GM23338 (cell line): ENCODE measurements around the gene TYMS. TPM values are rescaled to one million over a fixed set of nuclear protein-coding genes. Genes with fewer than 3 reads are reported as not detected.

Source experiments
- ATAC-seq: fragments of 200-7000 bp; cut with Tn5 transposase; 3 replicates; pipeline ENCODE4 v1.9.1; 2020
- DNase-seq: peaks from one replicate; pipeline ENCODE4 v3.0.0-alpha.2; 2015; ENCODE audit warnings: low spot score
- H2AFZ ChIP-seq: fragments of 200-600 bp; sonication (generic); 2 replicates; pipeline ENCODE4 v1.8.0; 2016; ENCODE audit warnings: antibody characterized with exemption, mild to moderate bottlenecking, moderate library complexity
- H3F3A ChIP-seq: fragments of 200-600 bp; sonication (generic); replicated peaks from 2 replicates; pipeline ENCODE4 v1.8.0; 2017; ENCODE audit warnings: antibody characterized with exemption, mixed run types, low read depth
- H3K27ac ChIP-seq: fragments of 200-600 bp; sonication (generic); 2 replicates; pipeline ENCODE4 v1.6.1; 2016; ENCODE audit warnings: low read depth
- H3K27me3 ChIP-seq: fragments of 200-600 bp; sonication (generic); 2 replicates; pipeline ENCODE4 v1.8.0; 2016; ENCODE audit warnings: mild to moderate bottlenecking, mixed run types, moderate library complexity; ENCODE audit not compliant: insufficient read depth
- H3K36me3 ChIP-seq: fragments of 200-600 bp; sonication (generic); 2 replicates; pipeline ENCODE4 v1.8.0; 2016; ENCODE audit warnings: mild to moderate bottlenecking; ENCODE audit not compliant: insufficient read depth
- H3K4me1 ChIP-seq: fragments of 200-600 bp; sonication (generic); 2 replicates; pipeline ENCODE4 v1.8.0; 2016; ENCODE audit warnings: mild to moderate bottlenecking, moderate library complexity; ENCODE audit not compliant: insufficient read depth
- H3K4me2 ChIP-seq: fragments of 200-600 bp; sonication (generic); 2 replicates; pipeline ENCODE4 v1.7.1; 2017; ENCODE audit warnings: mixed run types
- H3K4me3 ChIP-seq: fragments of 200-600 bp; sonication (generic); 2 replicates; pipeline ENCODE4 v1.6.1; 2016; ENCODE audit warnings: mixed run types
- H3K79me2 ChIP-seq: fragments of 200-600 bp; sonication (generic); replicated peaks from 2 replicates; pipeline ENCODE4 v1.8.0; 2017; ENCODE audit warnings: mild to moderate bottlenecking; ENCODE audit not compliant: insufficient read depth
- H3K9me2 ChIP-seq: fragments of 200-600 bp; sonication (generic); 2 replicates; pipeline ENCODE4 v1.8.0; 2017; ENCODE audit not compliant: insufficient read depth
- H4K20me1 ChIP-seq: fragments of 200-600 bp; sonication (generic); replicated peaks from 2 replicates; pipeline ENCODE4 v1.8.0; 2017; ENCODE audit warnings: mild to moderate bottlenecking; ENCODE audit not compliant: insufficient read depth
- H3K27ac Mint-ChIP-seq: 2 replicates; pipeline ENCODE4 v1.8.0; 2020; ENCODE audit warnings: inconsistent platforms, mild to moderate bottlenecking, moderate library complexity, mixed read lengths
- H3K27me3 Mint-ChIP-seq: 3 replicates; pipeline ENCODE4 v1.8.0; 2022; ENCODE audit warnings: low read depth, mild to moderate bottlenecking, moderate library complexity, mixed read lengths, inconsistent platforms; ENCODE audit not compliant: insufficient read depth, poor library complexity
- H3K36me3 Mint-ChIP-seq: 3 replicates; pipeline ENCODE4 v1.8.0; 2021; ENCODE audit warnings: low read depth, mild to moderate bottlenecking, inconsistent platforms, moderate library complexity, mixed read lengths
- H3K4me1 Mint-ChIP-seq: 3 replicates; pipeline ENCODE4 v1.8.0; 2020; ENCODE audit warnings: mild to moderate bottlenecking, inconsistent platforms, mixed read lengths
- H3K4me3 Mint-ChIP-seq: 3 replicates; pipeline ENCODE4 v1.8.0; 2021; ENCODE audit warnings: moderate library complexity, mild to moderate bottlenecking, inconsistent platforms, mixed read lengths
- H3K9me3 Mint-ChIP-seq: 3 replicates; pipeline ENCODE4 v1.8.0; 2020; ENCODE audit warnings: moderate library complexity, mild to moderate bottlenecking, inconsistent platforms, mixed read lengths
- CREB1 ChIP-seq: fragments of 250-450 bp; sonication (Bioruptor Pico); IDR thresholded peaks from 2 replicates; pipeline ENCODE4 v1.5.0; 2020; ENCODE audit warnings: low read depth, mild to moderate bottlenecking, moderate library complexity
- CTCF ChIP-seq, 2 experiments: fragments of 200-600 bp in 1 of 2; sonication (generic) in 1 of 2; conservative IDR thresholded peaks; 2 replicates each; pipeline versions ENCODE4 v1.5.1 to v1.6.1; 2016 to 2017; ENCODE audit warnings: antibody characterized with exemption in 2 of 2, low read depth in 2 of 2, mild to moderate bottlenecking in 2 of 2, moderate library complexity in 1 of 2
- ETS1 ChIP-seq: IDR thresholded peaks from 2 replicates; pipeline ENCODE4 v1.6.1; 2016; ENCODE audit warnings: antibody characterized with exemption
- EZH2 ChIP-seq: fragments of 200-600 bp; sonication (generic); IDR thresholded peaks from one replicate; pipeline ENCODE4 v1.8.0; 2017; ENCODE audit warnings: antibody characterized with exemption, mild to moderate bottlenecking, low read depth; ENCODE audit not compliant: unreplicated experiment
- EZH2phosphoT487 ChIP-seq: fragments of 200-600 bp; sonication (generic); IDR thresholded peaks from one replicate; pipeline ENCODE4 v1.8.1; 2018; ENCODE audit warnings: antibody characterized with exemption; ENCODE audit not compliant: unreplicated experiment
- JUNB ChIP-seq: IDR thresholded peaks from one replicate; pipeline ENCODE4 v1.6.1; 2016; ENCODE audit warnings: antibody characterized with exemption; ENCODE audit not compliant: unreplicated experiment
- NANOG ChIP-seq: IDR thresholded peaks from 2 replicates; pipeline ENCODE4 v1.6.1; 2016; ENCODE audit warnings: antibody characterized with exemption, borderline replicate concordance
- POLR2AphosphoS5 ChIP-seq: IDR thresholded peaks from 2 replicates; pipeline ENCODE4 v1.6.1; 2016; ENCODE audit warnings: antibody characterized with exemption, low read depth
- REST ChIP-seq: IDR thresholded peaks from one replicate; pipeline ENCODE4 v1.6.1; 2018; ENCODE audit warnings: antibody characterized with exemption; ENCODE audit not compliant: unreplicated experiment
- STAT1 ChIP-seq: IDR thresholded peaks from one replicate; pipeline ENCODE4 v1.6.1; 2016; ENCODE audit warnings: antibody characterized with exemption; ENCODE audit not compliant: unreplicated experiment
- ZNF114 ChIP-seq: fragments of 250-450 bp; sonication (Bioruptor Pico); IDR thresholded peaks from 2 replicates; pipeline ENCODE4 v1.5.0; 2020; ENCODE audit warnings: mild to moderate bottlenecking, moderate library complexity
- ZNF331 ChIP-seq: fragments of 250-450 bp; sonication (Bioruptor Pico); IDR thresholded peaks from 2 replicates; pipeline ENCODE4 v1.5.0; 2020; ENCODE audit warnings: low read depth, mild to moderate bottlenecking, moderate library complexity
- ZNF462 ChIP-seq: fragments of 250-450 bp; sonication (Bioruptor Pico); IDR thresholded peaks from 2 replicates; pipeline ENCODE4 v1.5.0; 2020; ENCODE audit warnings: mild to moderate bottlenecking, moderate library complexity
- polyA plus RNA-seq: library from polyadenylated mRNA; unstranded; fragments of >200 nt; fragmentation: Nextera tagmentation; extraction: Ambion mirVana; gene quantifications from 2 replicates; pipeline ENCODE4 v1.2.1, GENCODE V29; 2016
- total RNA-seq: library from RNA; depleted of rRNA; stranded (reverse); fragments of >200 nt; shearing (Covaris generic); gene quantifications from 2 replicates; pipeline ENCODE4 v1.2.3, GENCODE V29; 2014

Gene TYMS
- total and polyA plus RNA-seq, 2 experiments from 2014 or later, result 52.9 to 72.3 TPM

GRCh38 chr18:614193-614592 lies 43.3 kb upstream of the TYMS start:
- no peak overlapping the region for H3K4me2 ChIP-seq
- no peaks in the 10 kb centered on the region for H3K9me3 Mint-ChIP-seq
- peaks cover 3% of the 10 kb centered on the region; the same call in 1 of the 2 replicates for H3K9me2 ChIP-seq
- H4K20me1 ChIP-seq, result no peaks in the 10 kb centered on the region
- H3K27me3 Mint-ChIP-seq, result peaks cover 2% of the 10 kb centered on the region
- no peak overlapping the region for H3K4me3 Mint-ChIP-seq
- no peak overlapping the region for H3K4me3 ChIP-seq
- H3K27ac Mint-ChIP-seq, result no peak overlapping the region
- ATAC-seq (no peak), DNase-seq (no peak)
- H3K4me1 ChIP-seq, result no peaks in the 10 kb centered on the region
- no peak overlapping the region for H3K27ac ChIP-seq
- no peaks in the 10 kb centered on the region for H3K36me3 ChIP-seq
- H3K79me2 ChIP-seq, result no peaks in the 10 kb centered on the region
- no peaks in the 10 kb centered on the region for H3K36me3 Mint-ChIP-seq
- no peaks in the 10 kb centered on the region for H3F3A ChIP-seq
- TF ChIP-seq CTCF (conservative IDR thresholded peaks at IDR 0.05; ENCODE audit: low read depth in 2 of 2), result no peak
- TF ChIP-seq ZNF114 (CRISPR knock-in tag), result no peak
- no peak for TF ChIP-seq CREB1 (CRISPR knock-in tag)
- TF ChIP-seq STAT1, result no peak
- TF ChIP-seq JUNB, result no peak
- TF ChIP-seq ZNF331, result no peak
- no peak for TF ChIP-seq EZH2
- TF ChIP-seq POLR2AphosphoS5, result no peak
- TF ChIP-seq ETS1, result no peak
- no peak for TF ChIP-seq EZH2phosphoT487
- TF ChIP-seq NANOG, result no peak
- TF ChIP-seq ZNF462 (CRISPR knock-in tag), result no peak
- no peak for TF ChIP-seq REST
- no peak overlapping the region for H2AFZ ChIP-seq
- no peaks in the 10 kb centered on the region for H3K4me1 Mint-ChIP-seq
- no peaks in the 10 kb centered on the region for H3K27me3 ChIP-seq
